HG03354 (cell line): ENCODE measurements around the gene CMSS1.
A peak's percentile ranks its signal among the peaks of the same experiment; 100 is the strongest.

Experiments used
- ATAC-seq: cut with Tn5 transposase; IDR thresholded peaks from one replicate; pipeline ENCODE4 v1.9.1; 2021; ENCODE audit warnings: mild to moderate bottlenecking; ENCODE audit not compliant: unreplicated experiment, poor library complexity, severe bottlenecking

CMSS1 gene

DNA sequence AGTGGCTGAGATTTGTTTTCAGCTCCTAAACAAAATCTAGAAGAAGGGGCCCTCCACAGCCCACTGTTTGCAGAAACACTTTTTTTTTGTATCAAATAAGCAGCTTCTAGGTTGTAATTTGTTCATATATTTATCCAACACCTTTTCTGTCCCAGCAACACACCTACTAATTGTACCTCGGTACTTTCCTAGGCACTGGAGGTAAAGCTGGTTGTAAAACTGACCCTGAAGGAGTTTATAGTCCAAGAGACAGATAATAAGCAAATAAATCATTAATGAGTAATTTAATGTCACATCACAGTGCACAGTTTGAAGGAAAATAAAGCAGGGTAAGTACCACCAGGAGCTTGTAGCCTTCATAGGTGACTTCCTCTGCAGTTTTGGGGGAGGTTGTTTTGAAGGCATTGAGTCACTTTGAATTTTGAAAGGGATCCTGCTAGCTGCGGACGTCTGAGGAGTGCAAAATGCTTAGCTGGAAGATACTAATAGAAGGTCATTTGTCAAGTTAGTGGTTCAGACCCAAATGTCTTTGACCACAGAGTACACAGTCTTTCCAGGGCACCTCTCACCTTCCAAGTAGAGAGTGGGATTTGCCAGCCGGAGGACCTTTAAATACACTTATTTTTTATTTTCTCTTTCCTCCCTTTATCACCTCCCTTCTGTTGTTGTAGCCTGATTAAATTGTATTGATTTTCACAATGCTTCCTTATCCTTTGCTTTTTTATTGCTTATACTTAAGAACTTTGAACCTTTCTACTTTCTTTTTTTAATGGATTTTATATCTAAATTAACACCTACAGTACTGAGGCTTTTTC lies 53.8 kb downstream of the CMSS1 start:
- ATAC-seq = no peak

GRCh38 chr3:99872923-99873254 lies 55.2 kb downstream of the CMSS1 start:
- ATAC-seq = peak; percentile 55

DNA sequence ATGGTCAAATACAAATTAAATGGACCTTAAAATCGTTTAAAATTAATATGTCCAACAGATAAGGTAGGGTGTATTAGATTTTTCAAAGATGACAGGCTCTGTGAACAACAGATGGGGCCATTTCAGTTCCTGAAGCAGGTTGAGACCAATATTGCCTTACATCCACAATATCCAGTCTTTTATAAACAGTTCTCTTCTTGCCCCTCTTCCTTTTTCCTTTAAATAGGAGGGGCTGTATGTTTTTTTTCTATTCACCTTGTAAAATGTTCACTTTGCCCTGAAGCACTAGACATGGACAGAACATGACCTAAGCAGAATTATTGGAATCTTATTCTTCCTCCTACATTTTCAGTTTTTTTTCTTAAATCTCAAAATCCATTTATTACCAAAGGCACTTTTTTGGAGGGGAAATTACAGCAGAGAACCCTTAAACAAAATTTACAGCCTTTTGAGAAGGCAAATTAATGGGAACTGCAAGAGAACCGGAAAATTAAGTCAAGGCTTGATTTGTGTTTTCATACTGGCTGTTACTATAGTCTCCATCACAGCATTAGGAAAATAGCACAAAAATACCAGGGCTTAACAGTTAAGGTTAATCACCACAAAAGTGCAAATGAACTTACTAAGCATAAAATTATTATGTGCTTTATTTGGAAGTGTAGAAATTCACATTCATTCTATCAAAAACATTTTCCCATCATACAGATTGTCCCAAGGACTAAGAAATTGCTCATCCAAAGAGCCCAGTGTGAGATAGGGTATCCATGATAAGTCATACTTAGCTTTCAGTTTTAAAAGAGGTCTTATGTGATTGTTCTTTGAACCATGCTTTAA lies 55.8 kb downstream of the CMSS1 start:
- ATAC-seq = peak; percentile 2

DNA sequence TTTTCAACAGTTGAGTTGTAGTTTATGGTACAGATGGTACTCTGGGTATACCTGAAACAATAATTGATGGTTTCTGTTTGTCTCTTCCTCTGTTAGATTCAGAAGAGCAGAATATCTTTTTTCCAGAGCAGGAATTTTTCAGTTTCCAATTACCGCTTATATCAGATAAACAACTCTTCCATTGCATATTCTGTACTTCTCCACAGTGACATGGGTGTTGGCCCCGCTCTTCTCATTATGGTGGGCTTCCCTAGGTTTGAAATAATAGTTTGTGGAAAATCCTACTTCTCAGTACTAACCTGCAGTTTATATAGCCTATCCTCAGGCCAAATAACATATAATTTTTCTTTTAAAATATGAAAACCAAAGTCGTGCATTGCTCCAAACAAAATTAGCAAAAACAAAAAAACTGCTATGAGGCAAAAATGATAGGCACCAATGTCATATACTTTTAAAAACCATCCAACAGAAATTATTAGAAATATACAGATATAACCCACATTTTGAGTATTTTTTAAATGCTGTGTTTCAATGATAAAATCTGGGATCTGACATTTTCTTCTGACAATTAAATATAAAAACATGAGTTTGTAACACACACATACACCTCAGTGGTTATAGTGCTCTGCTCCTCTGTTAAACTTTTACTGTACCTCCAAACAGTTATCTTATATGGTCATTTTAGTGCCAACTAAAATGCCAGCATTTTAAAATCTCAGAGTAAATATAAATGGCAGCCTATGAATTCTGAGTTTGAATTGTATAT lies 56.8 kb downstream of the CMSS1 start:
- no peak for ATAC-seq

- ATAC-seq = peak; percentile 19
Observed at GRCh38 chr3:99875581-99875928, 57.9 kb downstream of the CMSS1 start.

DNA sequence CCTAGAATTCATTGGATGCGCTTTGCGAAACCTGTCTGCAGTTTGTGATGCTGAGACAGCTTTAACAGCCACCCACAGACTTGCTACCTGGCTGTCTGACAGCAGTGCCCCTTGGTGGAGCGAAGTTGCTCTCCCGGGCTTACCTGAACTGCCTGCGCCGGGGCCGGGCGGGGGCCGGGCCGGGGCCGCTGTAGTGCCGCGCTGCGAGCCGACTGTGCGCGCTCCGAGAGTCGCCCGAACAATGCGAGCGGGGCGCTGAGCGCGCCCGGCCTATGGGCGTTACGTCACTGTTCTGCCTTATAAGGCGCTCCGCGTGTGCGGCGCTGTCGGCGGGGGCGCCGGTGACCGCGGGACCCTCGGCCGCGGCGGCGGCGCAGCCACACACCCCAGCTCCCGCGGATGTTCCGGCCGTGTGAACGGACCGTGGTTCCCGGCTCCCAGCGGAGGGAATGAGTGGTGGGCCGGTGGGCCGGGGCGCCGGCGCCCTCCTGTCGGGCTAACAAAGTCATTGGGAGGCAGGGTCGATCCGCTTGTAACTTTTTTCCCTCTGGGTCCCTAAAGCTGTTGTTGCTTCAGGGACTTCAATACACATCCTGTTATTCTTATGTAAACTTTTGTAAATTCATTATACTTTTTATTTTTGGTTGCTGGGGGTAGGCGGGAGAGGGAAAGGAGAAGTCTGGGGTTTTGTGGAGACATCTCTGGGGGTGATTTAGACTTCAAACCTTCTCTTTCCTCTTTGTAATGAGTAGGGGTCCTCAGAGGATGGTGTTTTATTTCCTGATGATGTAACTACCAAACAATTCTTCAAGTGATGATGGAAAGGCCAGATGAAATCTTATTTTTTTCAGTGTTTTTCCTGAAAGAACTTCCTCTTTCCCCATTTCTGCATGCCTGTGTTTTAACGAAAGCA lies 58.5 kb downstream of the CMSS1 start:
- ATAC-seq = peak; percentile 88

- ATAC-seq = no peak
Observed at GRCh38 chr3:99877031-99877579, 59.4 kb downstream of the CMSS1 start.

- ATAC-seq = peak; percentile 58
Observed at GRCh38 chr3:99878005-99878404, 60.3 kb downstream of the CMSS1 start.

GRCh38 chr3:99879275-99879674 lies 61.6 kb downstream of the CMSS1 start:
- no peak for ATAC-seq

GRCh38 chr3:99881121-99881524 lies 63.5 kb downstream of the CMSS1 start:
- no peak for ATAC-seq

DNA sequence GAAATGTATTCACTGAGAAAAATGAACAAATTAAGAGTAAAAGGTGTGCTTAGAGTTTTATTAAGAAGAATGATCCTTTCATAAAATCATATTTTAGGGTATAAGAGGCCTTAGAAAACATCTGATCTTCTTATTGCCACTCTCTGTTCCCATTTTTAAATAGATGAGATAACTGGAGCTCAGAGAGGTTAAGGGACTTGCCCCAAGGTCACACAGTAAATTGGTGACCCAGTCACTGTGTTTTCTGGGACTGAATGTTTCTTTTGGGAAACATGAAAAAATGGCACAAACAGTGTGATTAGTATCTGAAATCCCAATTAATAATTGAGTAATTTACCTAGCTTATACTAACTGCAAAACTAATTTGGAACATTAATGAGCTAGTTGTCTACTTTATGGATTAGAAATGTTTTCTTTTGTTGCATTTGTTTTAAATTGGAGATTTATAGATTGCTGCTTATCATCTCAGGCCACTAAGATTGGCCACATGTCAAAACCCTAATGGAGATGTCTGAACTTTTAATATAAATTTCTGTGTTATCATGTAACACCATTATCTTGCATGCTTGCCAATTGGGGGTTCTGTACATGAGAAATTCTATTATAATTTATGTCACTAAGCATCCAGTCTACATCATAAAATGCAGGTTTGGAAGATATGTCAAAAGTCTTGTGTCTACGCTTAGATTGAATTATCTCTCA lies 64.9 kb downstream of the CMSS1 start:
- ATAC-seq = no peak

GRCh38 chr3:99883138-99883461 lies 65.4 kb downstream of the CMSS1 start:
- no peak for ATAC-seq

DNA sequence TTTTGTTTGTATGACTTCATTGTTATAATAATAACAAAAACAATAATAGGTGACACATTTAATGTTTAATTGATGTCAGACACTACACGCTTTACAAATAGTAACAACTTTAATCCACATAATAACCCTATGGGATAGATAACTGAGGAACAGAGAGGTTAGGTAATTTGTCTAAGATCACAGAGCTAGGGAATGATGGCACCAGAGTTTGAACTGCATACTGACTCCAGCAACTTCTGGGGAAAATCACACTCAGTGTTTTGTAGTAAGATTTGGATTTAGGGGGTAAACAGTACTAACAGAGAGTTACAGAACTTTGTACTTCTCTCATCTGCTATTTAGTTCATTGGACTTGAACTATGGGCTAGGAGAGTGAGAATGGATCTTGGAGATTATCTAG lies 66.0 kb downstream of the CMSS1 start:
- ATAC-seq = no peak

GRCh38 chr3:99884484-99884883 lies 66.8 kb downstream of the CMSS1 start:
- no peak for ATAC-seq

- ATAC-seq = no peak
Observed at GRCh38 chr3:99885085-99885484, 67.4 kb downstream of the CMSS1 start.

- no peak for ATAC-seq
Observed at GRCh38 chr3:99885851-99886250, 68.2 kb downstream of the CMSS1 start.

DNA sequence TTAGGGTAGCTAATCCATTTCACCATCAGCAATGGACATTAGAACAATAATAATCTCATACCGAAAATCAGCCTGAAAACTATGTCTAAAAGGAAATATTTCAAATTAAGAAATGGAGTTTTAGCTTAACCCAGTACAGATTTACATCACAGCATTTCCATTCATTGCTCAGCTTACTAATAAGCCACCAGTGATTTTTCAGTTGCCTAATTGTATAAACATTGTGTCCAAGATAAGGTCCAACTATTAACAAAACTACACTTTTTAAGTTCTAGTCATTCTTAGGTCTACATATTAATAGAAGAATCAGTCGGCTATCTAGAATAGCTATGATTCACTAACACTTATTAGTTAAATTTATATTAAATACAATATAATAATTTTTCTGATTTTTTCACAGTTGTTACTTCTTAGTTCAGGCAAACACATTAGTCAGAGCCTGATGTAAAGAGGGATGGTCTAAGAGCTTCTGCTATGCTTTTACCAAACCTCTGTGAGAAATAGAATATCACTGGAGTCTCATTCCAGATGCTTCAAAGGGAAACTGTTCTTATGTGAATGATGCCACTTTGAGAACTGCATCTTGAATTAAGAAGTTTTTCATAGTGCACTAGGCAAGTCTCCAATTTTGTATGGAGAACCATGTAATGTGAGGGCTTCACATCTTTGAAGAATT lies 74.1 kb downstream of the CMSS1 start:
- ATAC-seq = no peak

- no peak for ATAC-seq
Observed at GRCh38 chr3:99892332-99892731, 74.7 kb downstream of the CMSS1 start.
